HG02623 (cell line): ENCODE data around the gene CAMTA1.

Experiments used
- ATAC-seq: cut with Tn5 transposase; IDR thresholded peaks from one replicate; pipeline ENCODE4 v1.9.1; 2021; ENCODE audit warnings: moderate library complexity; ENCODE audit not compliant: unreplicated experiment

CAMTA1 gene

GRCh38 chr1:7555391-7556185 lies 770.3 kb downstream of the CAMTA1 start:
- ATAC-seq = no peak

- ATAC-seq = no peak
Observed at GRCh38 chr1:7557301-7557891, 772.1 kb downstream of the CAMTA1 start.

GRCh38 chr1:7558041-7558461 lies 772.8 kb downstream of the CAMTA1 start:
- no peak for ATAC-seq

GRCh38 chr1:7558481-7558880 lies 773.2 kb downstream of the CAMTA1 start:
- ATAC-seq = no peak

- ATAC-seq = no peak
Observed at GRCh38 chr1:7558921-7559869, 773.9 kb downstream of the CAMTA1 start.

GRCh38 chr1:7560128-7560527 lies 774.9 kb downstream of the CAMTA1 start:
- ATAC-seq = no peak

- ATAC-seq = no peak
Observed at GRCh38 chr1:7560601-7561181, 775.4 kb downstream of the CAMTA1 start.

- ATAC-seq = no peak
Observed at GRCh38 chr1:7561331-7561921, 776.2 kb downstream of the CAMTA1 start.

GRCh38 chr1:7561936-7562728 lies 776.9 kb downstream of the CAMTA1 start:
- ATAC-seq = no peak

- ATAC-seq = no peak
Observed at GRCh38 chr1:7562729-7563605, 777.7 kb downstream of the CAMTA1 start.

- ATAC-seq = no peak
Observed at GRCh38 chr1:7564137-7564536, 778.9 kb downstream of the CAMTA1 start.

- ATAC-seq = no peak
Observed at GRCh38 chr1:7565099-7565750, 780.0 kb downstream of the CAMTA1 start.

GRCh38 chr1:7566417-7567375 lies 781.4 kb downstream of the CAMTA1 start:
- ATAC-seq = no peak

- no peak for ATAC-seq
Observed at GRCh38 chr1:7567376-7567775, 782.1 kb downstream of the CAMTA1 start.

GRCh38 chr1:7568053-7568452 lies 782.8 kb downstream of the CAMTA1 start:
- no peak for ATAC-seq

GRCh38 chr1:7568901-7569524 lies 783.8 kb downstream of the CAMTA1 start:
- no peak for ATAC-seq

GRCh38 chr1:7570311-7570710 lies 785.1 kb downstream of the CAMTA1 start:
- ATAC-seq = no peak
